IPS-15b (cell line): ENCODE results near the gene TANGO2.

Experiments
- H3K27me3 ChIP-seq: one replicate; pipeline ENCODE4 v1.6.1; 2013; ENCODE audit warnings: low read length; ENCODE audit not compliant: control insufficient read depth, insufficient read depth
- H3K36me3 ChIP-seq: one replicate; pipeline ENCODE4 v1.6.1; 2013; ENCODE audit warnings: low read length; ENCODE audit not compliant: control insufficient read depth, insufficient read depth
- H3K4me1 ChIP-seq: one replicate; pipeline ENCODE4 v1.6.1; 2013; ENCODE audit warnings: mild to moderate bottlenecking, low read length; ENCODE audit not compliant: control insufficient read depth, insufficient read depth
- H3K4me3 ChIP-seq: one replicate; pipeline ENCODE4 v1.5.1; 2013; ENCODE audit warnings: low read depth, low read length
- H3K9ac ChIP-seq: one replicate; pipeline ENCODE4 v1.6.1; 2013; ENCODE audit warnings: low read depth, mild to moderate bottlenecking, low read length
- H3K9me3 ChIP-seq: one replicate; pipeline ENCODE4 v1.6.1; 2013; ENCODE audit warnings: mild to moderate bottlenecking, low read length; ENCODE audit not compliant: control insufficient read depth, insufficient read depth

The TANGO2 gene

GRCh38 chr22:20027966-20028854 lies 7.3 kb downstream of the TANGO2 start:
- no peak overlapping the region for H3K4me3 ChIP-seq
- no peaks in the 10 kb centered on the region for H3K27me3 ChIP-seq
- H3K36me3 ChIP-seq = peaks cover 3% of the 10 kb centered on the region
- no peaks in the 10 kb centered on the region for H3K9me3 ChIP-seq
- H3K4me1 ChIP-seq = no peaks in the 10 kb centered on the region
- H3K9ac ChIP-seq = no peak overlapping the region

- Histone ChIP-seq H3K36me3 (peaks cover 3% of the 10 kb centered on the region), H3K4me3 (no peak overlapping the region), H3K9me3 (no peaks in the 10 kb centered on the region), H3K9ac (no peak overlapping the region), H3K4me1 (no peaks in the 10 kb centered on the region), H3K27me3 (no peaks in the 10 kb centered on the region)
Observed at GRCh38 chr22:20028855-20029549, 8.1 kb downstream of the TANGO2 start.

GRCh38 chr22:20029550-20030225 lies 8.8 kb downstream of the TANGO2 start:
- Histone ChIP-seq H3K9me3 (no peaks in the 10 kb centered on the region), H3K9ac (no peak overlapping the region), H3K4me1 (no peaks in the 10 kb centered on the region), H3K27me3 (no peaks in the 10 kb centered on the region), H3K36me3 (no peaks in the 10 kb centered on the region), H3K4me3 (no peak overlapping the region)

GRCh38 chr22:20031732-20032406 lies 11.0 kb downstream of the TANGO2 start:
- Histone ChIP-seq H3K36me3 (no peaks in the 10 kb centered on the region), H3K4me1 (no peaks in the 10 kb centered on the region), H3K9ac (no peak overlapping the region), H3K27me3 (no peaks in the 10 kb centered on the region), H3K4me3 (no peak overlapping the region), H3K9me3 (no peaks in the 10 kb centered on the region)

GRCh38 chr22:20032407-20032991 lies 11.6 kb downstream of the TANGO2 start:
- no peak overlapping the region for H3K9ac ChIP-seq
- H3K36me3 ChIP-seq = no peaks in the 10 kb centered on the region
- H3K4me3 ChIP-seq = no peak overlapping the region
- no peaks in the 10 kb centered on the region for H3K27me3 ChIP-seq
- no peaks in the 10 kb centered on the region for H3K4me1 ChIP-seq
- H3K9me3 ChIP-seq = no peaks in the 10 kb centered on the region

GRCh38 chr22:20033045-20033706 lies 12.3 kb downstream of the TANGO2 start:
- no peaks in the 10 kb centered on the region for H3K36me3 ChIP-seq
- H3K9me3 ChIP-seq = no peaks in the 10 kb centered on the region
- no peaks in the 10 kb centered on the region for H3K27me3 ChIP-seq
- no peak overlapping the region for H3K4me3 ChIP-seq
- no peak overlapping the region for H3K9ac ChIP-seq
- H3K4me1 ChIP-seq = no peaks in the 10 kb centered on the region

- Histone ChIP-seq H3K9me3 (no peaks in the 10 kb centered on the region), H3K27me3 (no peaks in the 10 kb centered on the region), H3K4me3 (no peak overlapping the region), H3K9ac (no peak overlapping the region), H3K36me3 (no peaks in the 10 kb centered on the region), H3K4me1 (no peaks in the 10 kb centered on the region)
Observed at GRCh38 chr22:20034143-20034542, 13.2 kb downstream of the TANGO2 start.

- H3K4me3 ChIP-seq = no peak overlapping the region
- H3K9ac ChIP-seq = no peak overlapping the region
- no peaks in the 10 kb centered on the region for H3K4me1 ChIP-seq
Observed at GRCh38 chr22:20035375-20036083, 14.6 kb downstream of the TANGO2 start.

GRCh38 chr22:20036084-20036482 lies 15.2 kb downstream of the TANGO2 start:
- no peaks in the 10 kb centered on the region for H3K27me3 ChIP-seq
- H3K36me3 ChIP-seq = no peaks in the 10 kb centered on the region
- no peaks in the 10 kb centered on the region for H3K9me3 ChIP-seq
- H3K4me3 ChIP-seq = no peak overlapping the region
- no peak overlapping the region for H3K9ac ChIP-seq
- H3K4me1 ChIP-seq = no peaks in the 10 kb centered on the region

More at GRCh38 chr22:20035375-20036083, 14.6 kb downstream of the TANGO2 start:
- Histone ChIP-seq H3K27me3 (no peaks in the 10 kb centered on the region), H3K36me3 (no peaks in the 10 kb centered on the region), H3K9me3 (no peaks in the 10 kb centered on the region)

- no peak overlapping the region for H3K9ac ChIP-seq
- H3K4me3 ChIP-seq = no peak overlapping the region
- H3K4me1 ChIP-seq = no peaks in the 10 kb centered on the region
- no peaks in the 10 kb centered on the region for H3K27me3 ChIP-seq
- H3K9me3 ChIP-seq = no peaks in the 10 kb centered on the region
- no peaks in the 10 kb centered on the region for H3K36me3 ChIP-seq
Observed at GRCh38 chr22:20036535-20037392, 15.9 kb downstream of the TANGO2 start.
